Common myeloid progenitor, CD34-positive (primary cell): Measurements from ENCODE around the gene SLC13A2.
"Not testable (repeated sequence)": the region's sequence is repeated elsewhere in the genome, so short reads cannot be mapped to it uniquely, and the experiment has no call there.

Experiments
- CTCF ChIA-PET: fragments of 350-600 bp; sonication (Branson Sonifier 250); formaldehyde crosslinking; loops from one replicate; lab custom pipeline; 2021; ENCODE audit warnings: antibody characterized with exemption; lab: Charles Lee
- POLR2A ChIA-PET: fragments of 350-600 bp; sonication (Branson Sonifier 250); formaldehyde crosslinking; loops from one replicate; lab custom pipeline; 2021; ENCODE audit warnings: antibody characterized with exemption; lab: Charles Lee
- DNase-seq, 3 donors: peaks; one replicate each; pipeline versions ENCODE4 v3.0.0 to v3.0.0-alpha.2; 2013
- H3K27ac ChIP-seq, 2 experiments: 1 replicate in 1 of 2; 2 replicates in 1 of 2; pipeline ENCODE4 v1.7.0; 2013; ENCODE audit warnings: inconsistent platforms in 2 of 2, low read length in 2 of 2, mild to moderate bottlenecking in 2 of 2, low read depth in 1 of 2, moderate library complexity in 1 of 2; ENCODE audit not compliant: severe bottlenecking in 2 of 2, insufficient read depth in 1 of 2, poor library complexity in 1 of 2
- H3K27me3 ChIP-seq, 5 experiments: replicated peaks in 2 of 5; 1 replicate in 3 of 5; 2 replicates in 2 of 5; pipeline versions ENCODE4 v1.6.1 to v1.7.0; 2013; ENCODE audit warnings: low read length in 4 of 5, mild to moderate bottlenecking in 2 of 5, moderate library complexity in 2 of 5, inconsistent platforms in 1 of 5; ENCODE audit not compliant: insufficient read depth in 5 of 5, control insufficient read depth in 4 of 5
- H3K36me3 ChIP-seq, 4 experiments: 1 replicate in 2 of 4; 2 replicates in 2 of 4; pipeline versions ENCODE4 v1.6.1 to v1.7.0; 2013; ENCODE audit warnings: low read length in 3 of 4, control low read depth in 1 of 4, mild to moderate bottlenecking in 1 of 4; ENCODE audit not compliant: control insufficient read depth in 4 of 4, insufficient read depth in 4 of 4
- H3K4me1 ChIP-seq, 4 experiments: 1 replicate in 3 of 4; 2 replicates in 1 of 4; pipeline versions ENCODE4 v1.6.1 to v1.7.1; 2013; ENCODE audit warnings: low read length in 3 of 4, mild to moderate bottlenecking in 3 of 4, control low read depth in 1 of 4, inconsistent platforms in 1 of 4, moderate library complexity in 1 of 4; ENCODE audit not compliant: control insufficient read depth in 4 of 4, insufficient read depth in 4 of 4; ENCODE audit errors: control extremely low read depth in 1 of 4
- H3K4me3 ChIP-seq, 7 experiments: 1 replicate in 4 of 7; 2 replicates in 3 of 7; pipeline versions ENCODE4 v1.5.1 to v1.7.0; 2013; ENCODE audit warnings: mild to moderate bottlenecking in 7 of 7, low read length in 6 of 7, moderate library complexity in 6 of 7, inconsistent platforms in 2 of 7, low read depth in 2 of 7, control low read depth in 1 of 7; ENCODE audit not compliant: insufficient read depth in 4 of 7, control insufficient read depth in 1 of 7; ENCODE audit errors: extremely low read depth in 1 of 7
- H3K9me3 ChIP-seq, 5 experiments: 1 replicate in 4 of 5; 2 replicates in 1 of 5; pipeline versions ENCODE4 v1.6.1 to v1.7.1; 2013; ENCODE audit warnings: low read length in 4 of 5, mild to moderate bottlenecking in 2 of 5, inconsistent platforms in 1 of 5, low read depth in 1 of 5, moderate library complexity in 1 of 5; ENCODE audit not compliant: control insufficient read depth in 4 of 5, insufficient read depth in 2 of 5; ENCODE audit errors: control extremely low read depth in 1 of 5
- WGBS: methylation state at CpG from one replicate; pipeline ENCODE4 v1.1.5; 2013; ENCODE audit not compliant: insufficient coverage; 5-methylcytosine and 5-hydroxymethylcytosine counted together

The SLC13A2 gene

DNA sequence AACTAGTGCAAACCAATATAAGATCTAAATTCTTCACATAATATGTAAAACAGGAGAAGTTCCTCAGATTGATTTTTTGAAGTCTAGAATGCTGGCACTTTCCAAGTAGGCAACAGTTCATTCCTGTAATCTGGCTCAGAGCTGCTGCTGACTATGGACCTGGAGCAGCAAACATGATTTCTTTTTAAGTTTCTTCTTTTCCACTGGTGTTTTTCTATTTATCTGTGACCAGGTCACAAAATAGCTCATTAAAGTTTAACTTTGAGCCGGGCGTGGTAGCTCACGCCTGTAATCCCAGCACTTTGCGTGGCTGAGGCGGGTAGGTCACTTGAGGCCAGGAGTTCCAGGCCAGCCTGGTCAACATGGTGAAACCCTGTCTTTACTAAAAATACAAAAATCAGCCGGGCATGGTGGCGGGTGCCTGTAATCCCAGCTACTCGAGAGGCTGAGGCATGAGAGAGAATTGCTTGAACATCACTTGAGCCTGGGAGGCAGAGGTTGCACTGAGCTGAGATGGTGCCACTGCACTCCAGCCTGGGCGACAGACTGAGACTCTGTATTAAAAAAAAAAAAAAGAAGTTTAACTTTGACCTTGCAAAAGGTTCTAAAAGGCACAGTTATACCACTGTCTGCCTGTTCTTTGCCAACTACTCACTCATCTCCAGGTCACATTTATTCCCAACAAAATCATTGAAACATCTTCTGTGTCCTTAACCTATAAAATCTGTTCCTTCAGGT is 29.4 kb upstream of the SLC13A2 start:
- ChIA-PET POLR2A (no interaction called here), CTCF (interaction anchor here (1.5 kb wide), 1 partner anchor 28 kb away, joined by 5 read pairs; no protein-coding TSS in a partner anchor)
- H3K27me3 ChIP-seq = peaks cover 0 to 4% (median 0%) of the 10 kb centered on the region in 5 experiments
- no peak overlapping the region for H3K27ac ChIP-seq
- DNase-seq = no peak
- no peak overlapping the region for H3K4me3 ChIP-seq
- 91% methylated on average over 8 of the region's 9 CpGs for WGBS
- no peaks in the 10 kb centered on the region for H3K4me1 ChIP-seq
- no peaks in the 10 kb centered on the region for H3K36me3 ChIP-seq
- peaks cover 0 to 7% (median 0%) of the 10 kb centered on the region in 5 experiments for H3K9me3 ChIP-seq

DNA sequence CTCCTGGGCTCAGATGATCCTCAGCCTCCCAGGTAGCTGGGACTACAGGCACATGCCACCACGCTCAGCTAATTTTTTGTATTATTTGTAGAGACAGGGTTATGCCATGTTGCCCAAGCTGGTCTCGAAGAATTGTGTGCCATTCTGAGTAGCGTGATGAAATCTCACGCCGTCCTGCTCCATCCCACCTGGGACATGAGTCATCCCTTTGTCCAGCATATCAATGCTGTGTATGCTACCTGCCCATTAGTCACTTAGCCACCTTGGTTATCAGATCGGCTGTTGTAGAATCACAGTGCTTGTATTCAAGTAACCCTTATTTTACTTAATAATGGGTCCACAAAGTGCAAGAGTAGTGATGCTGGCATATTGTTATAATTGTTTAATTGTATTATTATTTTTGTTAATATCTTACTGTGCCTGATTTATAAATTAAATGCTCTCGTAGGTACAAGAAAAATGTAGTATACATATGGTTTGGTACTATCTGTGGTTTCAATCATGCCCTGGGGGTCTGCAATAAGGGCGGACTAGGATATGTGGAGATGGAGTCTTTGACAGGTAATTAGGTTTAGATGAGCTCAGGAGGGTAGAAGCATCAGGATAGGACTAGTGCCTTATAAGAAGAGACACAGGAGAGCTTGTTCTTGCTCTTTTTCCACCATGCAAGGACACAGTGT is 26.6 kb upstream of the SLC13A2 start:
- H3K27ac ChIP-seq = no peak overlapping the region
- ChIA-PET CTCF (no interaction called here), POLR2A (no interaction called here)
- peaks cover 0 to 6% (median 0%) of the 10 kb centered on the region in 5 experiments for H3K27me3 ChIP-seq
- no peak overlapping the region for H3K4me3 ChIP-seq
- WGBS = 98% methylated on average over 5 of the region's 8 CpGs
- no peak for DNase-seq
- no peaks in the 10 kb centered on the region for H3K36me3 ChIP-seq
- peaks cover 0 to 7% (median 5%) of the 10 kb centered on the region in 5 experiments for H3K9me3 ChIP-seq
- no peaks in the 10 kb centered on the region for H3K4me1 ChIP-seq

DNA sequence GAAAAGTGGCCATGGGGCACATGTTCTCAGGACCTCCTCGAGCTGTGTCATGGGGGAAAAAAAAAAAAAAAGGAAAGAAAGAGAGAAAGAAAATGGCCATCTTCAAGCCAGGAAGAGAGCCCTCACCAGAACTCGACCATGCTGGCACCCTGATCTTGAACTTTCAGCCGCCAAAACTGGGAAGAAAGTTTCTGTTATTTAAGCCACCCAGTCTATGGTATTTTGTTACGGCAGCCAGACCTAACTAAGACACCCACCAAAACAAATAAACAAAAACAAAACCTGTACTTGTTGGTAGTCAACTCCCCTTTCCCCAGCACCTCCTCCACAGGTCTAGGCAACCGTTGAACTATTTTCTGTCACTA is 26.1 kb upstream of the SLC13A2 start:
- H3K9me3 ChIP-seq = peaks cover 0 to 7% (median 5%) of the 10 kb centered on the region in 5 experiments
- POLR2A ChIA-PET = no interaction called here
- H3K36me3 ChIP-seq = no peaks in the 10 kb centered on the region
- no peak overlapping the region for H3K4me3 ChIP-seq
- no peak overlapping the region for H3K27ac ChIP-seq
- peaks cover 0 to 6% (median 0%) of the 10 kb centered on the region in 5 experiments for H3K27me3 ChIP-seq
- no peaks in the 10 kb centered on the region for H3K4me1 ChIP-seq
- no peak for DNase-seq
- CTCF ChIA-PET = no interaction called here
- WGBS = 75% methylated on average over 3 of the region's 5 CpGs

DNA sequence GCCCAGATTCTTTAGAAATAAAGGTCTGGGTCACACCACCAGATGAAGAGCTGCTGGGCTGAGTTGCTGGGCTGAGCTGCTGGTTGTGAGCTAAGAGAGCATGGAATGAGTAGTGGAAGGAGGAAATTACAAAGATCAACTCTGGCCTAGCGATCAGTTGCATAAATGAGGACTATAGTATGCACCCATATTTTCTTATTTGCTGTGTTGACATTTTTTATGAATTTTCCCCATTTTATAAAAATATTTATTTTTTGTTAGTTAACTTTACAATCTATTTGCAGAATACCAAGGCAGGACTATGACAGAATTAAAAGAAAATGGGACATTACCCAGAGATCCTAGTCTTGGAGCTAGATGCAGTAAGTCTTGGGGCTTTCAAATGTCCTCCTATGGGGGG is 23.6 kb upstream of the SLC13A2 start:
- ChIA-PET CTCF (interaction anchor here (0.9 to 1.2 kb wide), 2 partner anchors 14 to 17 kb away, joined by 3 read pairs; no protein-coding TSS in a partner anchor), POLR2A (no interaction called here)
- Histone ChIP-seq H3K36me3 (no peaks in the 10 kb centered on the region), H3K27me3 (peaks cover 0 to 6% (median 0%) of the 10 kb centered on the region in 5 experiments), H3K4me3 (no peak overlapping the region), H3K9me3 (peaks cover 0 to 5% (median 2%) of the 10 kb centered on the region in 5 experiments), H3K4me1 (no peaks in the 10 kb centered on the region), H3K27ac (no peak overlapping the region)
- DNase-seq = no peak
- WGBS = no CpG with 5 or more reads among the region's 1 CpG

DNA sequence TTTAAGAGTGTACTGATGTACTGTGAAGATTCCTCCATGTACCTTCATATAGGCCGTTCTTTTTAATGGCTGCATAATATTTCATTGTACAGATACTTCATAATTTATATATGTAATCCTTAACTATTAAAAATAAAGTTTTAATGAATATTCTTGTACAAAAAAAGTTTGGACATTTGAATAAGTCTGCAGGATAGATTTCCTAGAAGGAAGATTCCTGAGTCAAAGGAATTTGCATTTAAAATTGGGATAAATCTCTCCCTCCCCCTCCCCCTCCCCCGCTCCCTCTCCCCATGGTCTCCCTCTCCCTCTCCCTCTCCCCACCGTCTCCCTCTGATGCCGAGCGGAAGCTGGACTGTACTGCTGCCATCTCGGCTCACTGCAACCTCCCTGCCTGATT is 15.6 kb upstream of the SLC13A2 start:
- Histone ChIP-seq H3K4me3 (no peak overlapping the region), H3K9me3 (no peaks in the 10 kb centered on the region), H3K27me3 (no peaks in the 10 kb centered on the region), H3K4me1 (no peaks in the 10 kb centered on the region), H3K36me3 (no peaks in the 10 kb centered on the region), H3K27ac (no peak overlapping the region)
- CTCF ChIA-PET = no interaction called here
- no CpG with 5 or more reads among the region's 6 CpGs for WGBS
- DNase-seq = no peak
- POLR2A ChIA-PET = interaction anchor here (0.7 kb wide), 1 partner anchor 8 kb away, joined by 8 read pairs; no protein-coding TSS in a partner anchor

DNA sequence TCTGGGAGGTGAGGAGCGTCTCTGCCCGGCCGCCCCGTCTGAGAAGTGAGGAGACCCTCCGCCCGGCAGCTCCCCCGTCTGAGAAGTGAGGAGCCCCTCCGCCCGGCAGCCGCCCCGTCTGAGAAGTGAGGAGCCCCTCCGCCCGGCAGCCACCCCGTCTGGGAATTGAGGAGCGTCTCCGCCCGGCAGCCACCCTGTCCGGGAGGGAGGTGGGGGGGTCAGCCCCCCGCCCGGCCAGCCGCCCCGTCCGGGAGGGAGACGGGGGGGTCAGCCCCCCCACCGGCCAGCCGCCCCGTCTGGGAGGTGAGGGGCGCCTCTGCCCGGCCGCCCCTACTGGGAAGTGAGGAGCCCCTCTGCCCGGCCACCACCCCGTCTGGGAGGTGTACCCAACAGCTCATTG is 14.6 kb upstream of the SLC13A2 start:
- DNase-seq, H3K4me3 ChIP-seq, H3K27me3 ChIP-seq, CTCF ChIA-PET, H3K9me3 ChIP-seq, POLR2A ChIA-PET, H3K4me1 ChIP-seq, H3K27ac ChIP-seq, H3K36me3 ChIP-seq: not testable (repeated sequence)
- 98% methylated on average over 11 of the region's 32 CpGs for WGBS

DNA sequence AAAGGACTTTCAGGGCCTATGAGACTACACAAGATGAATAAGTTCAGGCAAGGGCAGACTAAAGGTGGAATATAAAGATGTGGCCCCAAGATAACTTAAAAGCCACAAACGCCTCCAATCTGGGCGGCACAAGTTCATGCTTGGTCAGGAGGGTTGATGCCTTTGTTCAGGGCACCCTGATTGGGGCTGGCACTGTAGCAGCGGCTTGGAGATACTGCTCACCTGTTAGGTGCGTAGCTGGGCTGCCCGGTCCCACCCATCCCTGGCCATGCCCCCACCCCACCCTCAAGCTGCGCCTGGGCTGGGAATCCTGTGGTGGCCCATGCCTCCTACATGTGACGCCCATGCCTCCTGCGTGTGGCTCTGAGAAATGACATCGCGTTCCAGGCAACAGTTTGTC is 12.5 kb upstream of the SLC13A2 start:
- H3K36me3 ChIP-seq = no peaks in the 10 kb centered on the region
- H3K27me3 ChIP-seq = peaks cover 0 to 10% (median 0%) of the 10 kb centered on the region in 5 experiments
- H3K27ac ChIP-seq = no peak overlapping the region
- WGBS = 98% methylated on average over 8 of the region's 10 CpGs
- H3K4me3 ChIP-seq = no peak overlapping the region
- H3K4me1 ChIP-seq = no peaks in the 10 kb centered on the region
- CTCF ChIA-PET = no interaction called here
- H3K9me3 ChIP-seq = no peaks in the 10 kb centered on the region
- POLR2A ChIA-PET = no interaction called here
- DNase-seq = no peak
